NCI-H146 treated with DMSO at 0.1 percent for 48 hours (cell line): ENCODE results near the gene NRCAM.

Experiments
- DNase-seq: peaks from one replicate; lab custom pipeline; 2025; ENCODE audit not compliant: unreplicated experiment; lab: John Stamatoyannopoulos, UW

Gene NRCAM

GRCh38 chr7:108252177-108252576, 204.1 kb downstream of the NRCAM start:
- no peak for DNase-seq

GRCh38 chr7:108251700-108252099, 204.5 kb downstream of the NRCAM start:
- DNase-seq = no peak

- DNase-seq = no peak
Observed at GRCh38 chr7:108249453-108249852, 206.8 kb downstream of the NRCAM start.

DNA sequence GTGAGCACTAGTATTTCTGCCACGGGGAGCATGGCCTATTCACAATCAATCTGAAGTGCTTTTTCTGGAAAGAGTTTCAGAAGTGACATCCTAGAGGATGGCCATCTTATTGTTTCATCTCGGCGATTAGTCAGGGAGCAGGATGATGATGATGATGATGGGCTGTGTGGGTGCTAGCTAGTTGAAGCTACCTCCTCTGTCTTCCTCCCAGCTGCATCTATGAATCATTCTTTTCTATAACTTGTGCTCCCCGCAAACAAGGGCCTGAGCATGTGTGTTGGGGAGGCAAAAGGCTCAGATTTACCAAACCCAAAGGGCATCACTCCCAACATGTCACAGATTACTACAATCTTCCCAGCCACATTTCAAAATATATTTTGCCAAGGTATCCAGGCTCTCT, 207.4 kb downstream of the NRCAM start:
- DNase-seq = no peak

GRCh38 chr7:108248418-108248817, 207.8 kb downstream of the NRCAM start:
- DNase-seq = no peak

GRCh38 chr7:108247614-108248013, 208.6 kb downstream of the NRCAM start:
- no peak for DNase-seq

DNA sequence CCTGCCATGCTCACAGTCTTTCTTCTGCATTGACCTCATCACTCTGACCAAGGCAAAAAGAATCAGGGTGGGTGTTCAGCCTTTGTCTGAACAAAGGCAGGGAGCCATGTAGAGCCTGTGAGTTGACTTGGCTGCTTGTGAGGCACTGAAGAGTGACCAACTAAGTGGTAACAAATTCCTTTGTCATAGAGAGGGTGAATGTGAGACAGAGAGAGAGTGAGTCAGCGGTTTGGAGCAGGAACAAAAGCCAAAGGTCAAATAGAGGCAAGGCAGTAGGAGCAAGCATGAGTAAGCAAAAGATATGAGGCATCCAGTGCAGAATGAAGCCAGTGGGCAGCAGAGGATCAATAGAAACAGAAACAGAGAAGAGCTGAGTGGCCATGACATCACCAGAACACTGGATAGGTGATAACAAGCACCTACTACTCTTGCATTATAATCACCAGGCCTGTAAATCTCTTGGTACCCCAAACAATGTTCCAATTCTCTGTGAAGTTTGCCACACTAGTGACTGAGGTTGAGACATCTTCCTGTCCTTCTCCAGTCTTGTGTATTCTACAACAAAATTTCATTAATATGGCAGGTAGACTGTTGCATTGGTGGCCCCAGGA, 209.9 kb downstream of the NRCAM start:
- DNase-seq = peak; percentile 34

DNA sequence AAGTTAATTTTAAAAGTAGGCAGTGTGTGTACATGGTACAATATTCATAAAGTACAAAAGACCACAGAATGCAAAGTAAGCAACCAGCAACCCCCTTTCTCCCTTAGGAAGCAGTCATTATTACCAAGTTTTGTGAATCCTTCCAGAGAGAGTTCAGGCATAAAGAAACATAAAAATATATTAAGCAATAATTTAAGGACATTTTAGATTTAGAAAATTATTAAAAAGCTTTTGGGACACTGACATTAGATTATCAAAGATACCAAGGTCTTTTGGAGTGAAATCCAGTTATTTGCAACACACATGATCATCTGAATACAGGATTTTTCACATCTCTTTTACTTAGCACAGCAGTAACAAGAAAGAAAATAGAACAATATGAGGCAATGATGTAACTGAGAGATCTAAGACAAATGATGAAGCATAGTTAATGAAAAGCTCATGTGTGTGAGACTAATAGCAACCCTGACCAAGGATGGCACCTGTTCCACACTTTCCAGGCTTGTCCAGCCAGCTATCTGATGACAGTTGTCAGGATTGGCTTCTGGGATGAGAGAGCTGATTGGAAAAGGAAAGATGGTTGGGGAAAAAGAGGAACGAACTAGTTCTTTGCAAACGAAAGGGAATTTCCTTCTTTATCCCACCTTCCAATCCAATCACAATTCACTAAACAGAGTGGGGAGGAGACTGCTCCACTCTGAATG, 210.6 kb downstream of the NRCAM start:
- DNase-seq = no peak

- DNase-seq = no peak
Observed at GRCh38 chr7:108244110-108244509, 212.1 kb downstream of the NRCAM start.

GRCh38 chr7:108239501-108240225, 216.6 kb downstream of the NRCAM start:
- peak; percentile 74 for DNase-seq

DNA sequence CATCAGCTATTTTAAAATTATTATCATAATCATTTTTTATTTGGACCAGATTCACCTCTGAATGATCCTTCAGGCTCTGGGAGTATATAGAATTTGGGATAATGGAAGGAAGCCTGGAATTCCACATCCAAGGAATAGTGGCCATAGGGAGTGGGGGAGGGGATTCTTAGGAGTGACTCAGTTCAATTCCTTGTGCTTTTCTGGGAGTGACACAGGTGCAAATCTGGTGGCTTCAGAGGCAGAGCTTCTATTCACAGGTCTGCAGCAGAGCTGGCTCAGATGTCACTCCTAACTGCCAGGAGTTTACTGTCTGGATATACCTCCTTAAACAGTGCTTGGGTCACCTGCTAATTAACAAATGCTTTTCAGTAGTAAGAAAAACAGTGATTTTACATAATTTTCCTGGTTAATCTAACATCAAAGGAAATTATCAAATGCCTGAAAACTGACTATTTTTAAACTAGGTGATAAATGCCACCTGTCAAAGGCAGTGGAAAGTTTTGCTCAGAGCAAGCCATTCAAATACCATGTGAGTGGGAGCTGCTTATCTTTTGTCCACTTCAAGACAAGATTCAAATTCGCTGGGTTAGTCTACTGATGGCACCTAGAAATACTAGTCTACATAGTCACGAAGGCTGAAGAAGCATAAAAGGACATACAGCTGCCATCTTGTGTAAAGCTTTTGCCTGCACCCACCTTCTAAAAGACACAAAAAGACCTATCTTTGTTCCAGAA, 219.4 kb downstream of the NRCAM start:
- DNase-seq = no peak

- no peak for DNase-seq
Observed at GRCh38 chr7:108235451-108236061, 220.7 kb downstream of the NRCAM start.

- DNase-seq = no peak
Observed at GRCh38 chr7:108234971-108235450, 221.2 kb downstream of the NRCAM start.

DNA sequence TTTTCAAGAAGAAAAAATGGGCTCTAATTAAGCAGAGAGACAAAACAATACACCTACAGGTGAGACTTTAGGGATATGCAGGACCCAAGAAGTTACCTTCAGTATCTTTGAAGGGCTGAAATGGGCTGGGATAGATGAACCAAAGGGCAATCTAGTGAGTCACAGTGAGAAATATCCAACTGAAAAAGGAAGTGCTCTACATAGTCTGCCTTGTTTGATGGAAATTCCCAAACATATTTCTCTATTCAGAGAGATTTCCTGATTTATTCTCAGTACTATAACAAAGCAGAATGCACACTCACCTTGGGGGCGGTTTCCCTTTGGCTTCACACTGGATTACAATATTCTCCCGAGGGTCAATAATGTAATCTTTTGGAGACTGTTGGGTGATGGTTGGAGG, 222.0 kb downstream of the NRCAM start:
- no peak for DNase-seq

DNA sequence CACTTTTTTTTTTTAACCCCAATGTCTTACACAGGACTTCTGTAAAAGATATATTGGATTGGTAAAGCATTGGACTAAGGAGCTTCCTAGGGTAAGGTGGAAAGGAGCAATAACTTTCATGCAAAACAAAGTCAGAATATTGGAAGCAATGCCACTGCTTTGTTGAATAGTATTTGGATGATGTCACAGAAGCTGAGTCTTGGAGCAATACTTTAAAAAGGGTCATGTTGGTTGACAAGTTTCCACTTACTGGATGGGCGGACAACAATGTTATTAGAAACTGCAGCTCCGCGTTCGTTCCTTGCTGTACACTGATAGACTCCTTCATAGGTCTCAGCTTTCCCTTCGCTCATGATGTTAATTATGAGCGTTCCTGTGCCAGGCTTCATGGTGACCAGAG, 224.2 kb downstream of the NRCAM start:
- no peak for DNase-seq

DNA sequence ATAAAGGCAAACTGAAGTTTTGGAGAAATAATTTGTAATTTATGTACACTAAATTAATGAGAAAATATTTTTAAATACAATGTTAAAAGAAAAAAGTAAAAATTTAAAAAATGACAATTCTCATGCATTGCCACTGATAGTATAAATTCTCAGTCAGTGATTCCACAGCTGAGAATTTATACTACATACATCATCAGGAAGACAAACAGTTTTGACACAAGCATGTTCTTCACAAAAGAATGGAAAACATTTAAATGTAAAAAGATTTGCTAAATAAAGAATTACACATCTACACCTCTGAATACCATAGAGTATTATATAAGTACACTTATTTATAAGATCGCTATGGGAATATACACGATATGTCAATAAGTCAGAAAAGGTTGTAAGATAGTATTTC, 225.0 kb downstream of the NRCAM start:
- no peak for DNase-seq

DNA sequence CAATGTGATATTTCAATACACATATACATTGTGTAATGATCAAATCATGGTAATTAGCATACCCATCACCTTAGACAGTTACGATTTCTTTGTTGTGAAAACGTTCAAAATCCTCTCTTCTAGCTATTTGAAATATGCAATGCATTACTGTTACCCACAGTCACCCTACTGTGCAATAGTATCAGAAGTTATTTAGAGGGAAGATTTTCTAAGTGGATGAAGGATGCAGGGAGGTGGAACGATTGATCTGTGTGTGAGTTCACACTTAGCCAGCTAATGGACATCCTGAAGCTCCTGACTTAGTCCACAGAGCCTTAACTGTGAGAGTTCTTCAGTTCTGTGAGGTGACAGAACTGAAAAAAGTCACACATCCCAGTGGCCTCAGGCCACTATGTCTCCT, 228.9 kb downstream of the NRCAM start:
- no peak for DNase-seq

- no peak for DNase-seq
Observed at GRCh38 chr7:108226816-108227299, 229.4 kb downstream of the NRCAM start.

- DNase-seq = no peak
Observed at GRCh38 chr7:108225531-108226181, 230.6 kb downstream of the NRCAM start.

DNA sequence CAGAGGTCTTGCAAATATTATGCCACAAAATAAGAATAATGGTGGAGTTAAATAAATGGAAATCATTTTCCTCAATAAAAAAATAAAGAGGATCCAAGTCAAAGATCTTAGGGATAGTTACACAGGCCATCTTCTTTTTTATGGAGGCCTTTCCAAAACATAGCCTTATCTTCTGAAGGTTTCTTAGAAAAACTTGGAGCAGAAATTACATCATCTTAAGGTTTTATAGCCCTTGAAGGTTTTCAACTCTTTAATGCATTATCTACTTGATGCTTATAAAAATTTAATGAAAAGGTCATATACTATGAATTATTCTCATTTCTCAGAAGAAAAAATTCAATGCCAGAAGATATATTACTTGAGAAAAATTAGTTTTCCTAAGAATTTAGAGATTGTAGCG, 231.8 kb downstream of the NRCAM start:
- DNase-seq = no peak
